ENCODE results near the gene KLHL34. TPM values are rescaled to one million over a fixed set of nuclear protein-coding genes. Genes with fewer than 3 reads are reported as not detected.

Gene KLHL34
- total RNA-seq, 1 experiment from 2014 or later: 0.05 TPM

DNA sequence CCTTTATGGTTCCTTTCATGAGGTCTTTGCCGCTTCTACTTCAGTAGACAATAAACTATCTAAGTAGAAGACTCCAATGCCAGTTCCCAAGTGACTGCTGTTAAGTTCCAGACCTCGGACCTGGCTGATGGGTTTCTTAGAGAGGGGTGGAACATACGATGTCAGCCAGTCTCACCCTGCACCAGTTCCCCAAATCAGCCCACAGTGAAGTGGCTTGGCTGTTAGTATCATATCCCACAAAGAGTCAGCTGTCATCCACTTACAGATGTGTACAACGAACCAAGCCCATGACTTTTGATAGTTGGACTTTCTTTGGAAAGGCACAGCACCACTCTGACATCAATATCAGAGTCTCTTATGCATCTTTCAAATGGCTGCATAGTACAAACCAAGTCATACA lies 8.1 kb upstream of the KLHL34 start:
- CTCF ChIA-PET: no interaction called here
- Histone ChIP-seq H3K27me3 (ENCODE audit: control insufficient read depth, insufficient read depth, low read length) (no peaks in the 10 kb centered on the region), H3K36me3 (ENCODE audit: control insufficient read depth, insufficient read depth, low read length) (no peaks in the 10 kb centered on the region), H3K4me3 (ENCODE audit: low read depth in 2 of 2, low read length in 2 of 2) (no peak overlapping the region), H3K27ac (ENCODE audit: low read length) (no peak overlapping the region), H3K4me1 (ENCODE audit: control insufficient read depth, insufficient read depth, low read length) (no peaks in the 10 kb centered on the region), H3K9me3 (ENCODE audit: control insufficient read depth, insufficient read depth, low read depth, low read length) (no peaks in the 10 kb centered on the region)
- POLR2A ChIA-PET: no interaction called here
- in situ Hi-C loops (cut with HindIII; ENCODE audit: low pct_unique_long_range_greater_than_20kb, low sequenced_read_pairs): no loop called here
- DNase-seq (ENCODE audit: low read depth, low spot score): no peak
- ATAC-seq: no peak
- no TSS peak for BruUV-seq (replicated peaks)
- TF ChIP-seq TCF7L2 (IDR thresholded peaks at IDR 0.05; ENCODE audit: low read depth, low read length) (no peak), SIN3A (IDR thresholded peaks at IDR 0.05; ENCODE audit: borderline replicate concordance, insufficient read depth, low read depth, low read length) (no peak), POLR2AphosphoS5 (IDR thresholded peaks at IDR 0.05; ENCODE audit: low read depth, low read length) (no peak)
- TF ChIP-seq, protein P1, sequence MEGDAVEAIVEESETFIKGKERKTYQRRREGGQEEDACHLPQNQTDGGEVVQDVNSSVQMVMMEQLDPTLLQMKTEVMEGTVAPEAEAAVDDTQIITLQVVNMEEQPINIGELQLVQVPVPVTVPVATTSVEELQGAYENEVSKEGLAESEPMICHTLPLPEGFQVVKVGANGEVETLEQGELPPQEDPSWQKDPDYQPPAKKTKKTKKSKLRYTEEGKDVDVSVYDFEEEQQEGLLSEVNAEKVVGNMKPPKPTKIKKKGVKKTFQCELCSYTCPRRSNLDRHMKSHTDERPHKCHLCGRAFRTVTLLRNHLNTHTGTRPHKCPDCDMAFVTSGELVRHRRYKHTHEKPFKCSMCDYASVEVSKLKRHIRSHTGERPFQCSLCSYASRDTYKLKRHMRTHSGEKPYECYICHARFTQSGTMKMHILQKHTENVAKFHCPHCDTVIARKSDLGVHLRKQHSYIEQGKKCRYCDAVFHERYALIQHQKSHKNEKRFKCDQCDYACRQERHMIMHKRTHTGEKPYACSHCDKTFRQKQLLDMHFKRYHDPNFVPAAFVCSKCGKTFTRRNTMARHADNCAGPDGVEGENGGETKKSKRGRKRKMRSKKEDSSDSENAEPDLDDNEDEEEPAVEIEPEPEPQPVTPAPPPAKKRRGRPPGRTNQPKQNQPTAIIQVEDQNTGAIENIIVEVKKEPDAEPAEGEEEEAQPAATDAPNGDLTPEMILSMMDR (IDR thresholded peaks at IDR 0.05): no peak
- TF ChIP-seq, protein P2, sequence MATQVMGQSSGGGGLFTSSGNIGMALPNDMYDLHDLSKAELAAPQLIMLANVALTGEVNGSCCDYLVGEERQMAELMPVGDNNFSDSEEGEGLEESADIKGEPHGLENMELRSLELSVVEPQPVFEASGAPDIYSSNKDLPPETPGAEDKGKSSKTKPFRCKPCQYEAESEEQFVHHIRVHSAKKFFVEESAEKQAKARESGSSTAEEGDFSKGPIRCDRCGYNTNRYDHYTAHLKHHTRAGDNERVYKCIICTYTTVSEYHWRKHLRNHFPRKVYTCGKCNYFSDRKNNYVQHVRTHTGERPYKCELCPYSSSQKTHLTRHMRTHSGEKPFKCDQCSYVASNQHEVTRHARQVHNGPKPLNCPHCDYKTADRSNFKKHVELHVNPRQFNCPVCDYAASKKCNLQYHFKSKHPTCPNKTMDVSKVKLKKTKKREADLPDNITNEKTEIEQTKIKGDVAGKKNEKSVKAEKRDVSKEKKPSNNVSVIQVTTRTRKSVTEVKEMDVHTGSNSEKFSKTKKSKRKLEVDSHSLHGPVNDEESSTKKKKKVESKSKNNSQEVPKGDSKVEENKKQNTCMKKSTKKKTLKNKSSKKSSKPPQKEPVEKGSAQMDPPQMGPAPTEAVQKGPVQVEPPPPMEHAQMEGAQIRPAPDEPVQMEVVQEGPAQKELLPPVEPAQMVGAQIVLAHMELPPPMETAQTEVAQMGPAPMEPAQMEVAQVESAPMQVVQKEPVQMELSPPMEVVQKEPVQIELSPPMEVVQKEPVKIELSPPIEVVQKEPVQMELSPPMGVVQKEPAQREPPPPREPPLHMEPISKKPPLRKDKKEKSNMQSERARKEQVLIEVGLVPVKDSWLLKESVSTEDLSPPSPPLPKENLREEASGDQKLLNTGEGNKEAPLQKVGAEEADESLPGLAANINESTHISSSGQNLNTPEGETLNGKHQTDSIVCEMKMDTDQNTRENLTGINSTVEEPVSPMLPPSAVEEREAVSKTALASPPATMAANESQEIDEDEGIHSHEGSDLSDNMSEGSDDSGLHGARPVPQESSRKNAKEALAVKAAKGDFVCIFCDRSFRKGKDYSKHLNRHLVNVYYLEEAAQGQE (IDR thresholded peaks at IDR 0.05; ENCODE audit: insufficient read depth in 1 of 2, low read depth in 2 of 2, low read length in 1 of 2): no peak
- intact Hi-C loops (cut with micrococcal nuclease; ENCODE audit: unreplicated experiment): no loop called here

DNA sequence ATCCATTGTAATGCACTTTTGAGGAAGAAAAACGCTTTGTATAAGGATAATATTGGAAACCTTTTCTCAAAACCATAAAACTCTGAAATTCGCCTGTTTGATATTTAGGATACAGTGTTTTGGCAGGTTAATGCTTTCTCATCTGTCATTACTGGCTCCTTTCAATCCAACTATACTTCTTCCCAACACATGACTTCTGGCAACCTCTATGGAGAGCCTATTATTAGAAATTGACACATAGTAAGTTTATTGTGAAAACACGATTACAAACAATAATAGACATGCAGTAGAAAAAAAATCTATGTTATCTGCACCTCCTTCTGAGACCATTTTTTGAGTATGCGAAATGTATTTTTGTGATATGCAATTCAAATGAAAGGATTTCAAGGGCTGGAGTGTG lies 4.6 kb upstream of the KLHL34 start:
- in situ Hi-C loops (cut with HindIII; ENCODE audit: low pct_unique_long_range_greater_than_20kb, low sequenced_read_pairs) (no loop called here), intact Hi-C loops (cut with micrococcal nuclease; ENCODE audit: unreplicated experiment) (no loop called here)
- no TSS peak for BruUV-seq (replicated peaks)
- ChIA-PET CTCF (no interaction called here), POLR2A (no interaction called here)
- H3K9me3 ChIP-seq (ENCODE audit: control insufficient read depth, insufficient read depth, low read depth, low read length): no peaks in the 10 kb centered on the region
- no peak overlapping the region for H3K27ac ChIP-seq (ENCODE audit: low read length)
- DNase-seq (ENCODE audit: low read depth, low spot score) (no peak), ATAC-seq (no peak)
- no peak overlapping the region for H3K4me3 ChIP-seq (ENCODE audit: low read depth in 2 of 2, low read length in 2 of 2)
- no peaks in the 10 kb centered on the region for H3K4me1 ChIP-seq (ENCODE audit: control insufficient read depth, insufficient read depth, low read length)
- H3K36me3 ChIP-seq (ENCODE audit: control insufficient read depth, insufficient read depth, low read length): no peaks in the 10 kb centered on the region
- H3K27me3 ChIP-seq (ENCODE audit: control insufficient read depth, insufficient read depth, low read length): no peaks in the 10 kb centered on the region
- TF ChIP-seq, protein P2 (IDR thresholded peaks at IDR 0.05; ENCODE audit: insufficient read depth in 1 of 2, low read depth in 2 of 2, low read length in 1 of 2): no peak
- TF ChIP-seq TCF7L2 (IDR thresholded peaks at IDR 0.05; ENCODE audit: low read depth, low read length) (no peak), SIN3A (IDR thresholded peaks at IDR 0.05; ENCODE audit: borderline replicate concordance, insufficient read depth, low read depth, low read length) (no peak), POLR2AphosphoS5 (IDR thresholded peaks at IDR 0.05; ENCODE audit: low read depth, low read length) (no peak)
- TF ChIP-seq, protein P1 (IDR thresholded peaks at IDR 0.05): no peak

All from Panc1 (cell line).